ENCODE results near the gene CDH19. TPM values are rescaled to one million over a fixed set of nuclear protein-coding genes. Genes with fewer than 3 reads are reported as not detected.
"Not testable (repeated sequence)": the region's sequence is repeated elsewhere in the genome, so short reads cannot be mapped to it uniquely, and the experiment has no call there.

CDH19 gene
- total RNA-seq, 2 donors from 2014 or later: not detected

- no peaks in the 10 kb centered on the region for H3K36me3 Mint-ChIP-seq (ENCODE audit: low read depth)
- ATAC-seq: no peak
- H3K27ac Mint-ChIP-seq: no peak overlapping the region
- H3K9me3 ChIP-seq (ENCODE audit: control insufficient read depth, low read length, poor library complexity, severe bottlenecking): no peaks in the 10 kb centered on the region
- H3K27me3 Mint-ChIP-seq: no peaks in the 10 kb centered on the region
- H3K4me1 Mint-ChIP-seq: no peaks in the 10 kb centered on the region
- H3K4me3 Mint-ChIP-seq: no peak overlapping the region
- no peak for DNase-seq
These were observed 130.0 kb downstream of the CDH19 start for GRCh38 chr18:66473882-66474281.

- not testable (repeated sequence) for H3K4me1 Mint-ChIP-seq; DNase-seq; H3K27ac Mint-ChIP-seq; H3K4me3 Mint-ChIP-seq; H3K27me3 Mint-ChIP-seq; ATAC-seq; H3K36me3 Mint-ChIP-seq (ENCODE audit: low read depth); H3K9me3 ChIP-seq (ENCODE audit: control insufficient read depth, low read length, poor library complexity, severe bottlenecking)
These were observed 137.7 kb downstream of the CDH19 start for GRCh38 chr18:66466184-66466583.

DNA sequence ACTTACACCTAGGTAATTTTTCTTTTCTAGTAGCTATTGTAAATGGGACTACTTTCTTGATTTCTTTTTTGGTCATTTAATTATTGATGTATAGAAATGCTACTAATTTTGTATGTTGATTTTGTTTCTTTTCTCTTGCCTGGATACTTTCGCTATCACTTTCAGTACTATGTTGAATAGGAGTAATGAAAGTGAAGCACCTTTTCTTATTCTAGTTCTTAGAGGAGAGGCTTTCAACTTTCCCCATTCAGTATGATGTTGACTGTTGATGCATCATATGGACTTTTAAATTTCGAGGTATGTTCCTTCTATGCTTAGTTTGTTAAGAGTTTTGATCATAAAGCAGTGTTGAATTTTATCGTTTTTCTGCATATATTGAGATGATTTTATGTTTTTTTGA is 142.5 kb downstream of the CDH19 start:
- H3K9me3 ChIP-seq (ENCODE audit: control insufficient read depth, low read length, poor library complexity, severe bottlenecking): no peaks in the 10 kb centered on the region
- Mint-ChIP-seq H3K36me3 (ENCODE audit: low read depth) (no peaks in the 10 kb centered on the region), H3K27me3 (no peaks in the 10 kb centered on the region), H3K4me1 (no peaks in the 10 kb centered on the region), H3K27ac (no peak overlapping the region), H3K4me3 (no peak overlapping the region)
- DNase-seq (no peak), ATAC-seq (no peak)

- Mint-ChIP-seq H3K27ac (no peak overlapping the region), H3K4me1 (no peaks in the 10 kb centered on the region), H3K27me3 (no peaks in the 10 kb centered on the region), H3K36me3 (ENCODE audit: low read depth) (no peaks in the 10 kb centered on the region), H3K4me3 (no peak overlapping the region)
- ATAC-seq: no peak
- no peak for DNase-seq
- no peaks in the 10 kb centered on the region for H3K9me3 ChIP-seq (ENCODE audit: control insufficient read depth, low read length, poor library complexity, severe bottlenecking)
These were observed 146.6 kb downstream of the CDH19 start for GRCh38 chr18:66457245-66457644.
